GM20000 (cell line): ENCODE data around the gene EPN3.

Experiments
- DNase-seq: peaks from one replicate; pipeline ENCODE4 v3.0.0; 2012; ENCODE audit warnings: low spot score
- TF ChIP-seq, protein P1 (sequence below): IDR thresholded peaks from 2 replicates; pipeline ENCODE4 v1.5.1; 2012; ENCODE audit warnings: mild to moderate bottlenecking, control low read depth; ENCODE audit errors: extremely low read depth, missing control alignments

The EPN3 gene

GRCh38 chr17:50590946-50591737, 58.6 kb downstream of the EPN3 start:
- TF ChIP-seq, protein P1, sequence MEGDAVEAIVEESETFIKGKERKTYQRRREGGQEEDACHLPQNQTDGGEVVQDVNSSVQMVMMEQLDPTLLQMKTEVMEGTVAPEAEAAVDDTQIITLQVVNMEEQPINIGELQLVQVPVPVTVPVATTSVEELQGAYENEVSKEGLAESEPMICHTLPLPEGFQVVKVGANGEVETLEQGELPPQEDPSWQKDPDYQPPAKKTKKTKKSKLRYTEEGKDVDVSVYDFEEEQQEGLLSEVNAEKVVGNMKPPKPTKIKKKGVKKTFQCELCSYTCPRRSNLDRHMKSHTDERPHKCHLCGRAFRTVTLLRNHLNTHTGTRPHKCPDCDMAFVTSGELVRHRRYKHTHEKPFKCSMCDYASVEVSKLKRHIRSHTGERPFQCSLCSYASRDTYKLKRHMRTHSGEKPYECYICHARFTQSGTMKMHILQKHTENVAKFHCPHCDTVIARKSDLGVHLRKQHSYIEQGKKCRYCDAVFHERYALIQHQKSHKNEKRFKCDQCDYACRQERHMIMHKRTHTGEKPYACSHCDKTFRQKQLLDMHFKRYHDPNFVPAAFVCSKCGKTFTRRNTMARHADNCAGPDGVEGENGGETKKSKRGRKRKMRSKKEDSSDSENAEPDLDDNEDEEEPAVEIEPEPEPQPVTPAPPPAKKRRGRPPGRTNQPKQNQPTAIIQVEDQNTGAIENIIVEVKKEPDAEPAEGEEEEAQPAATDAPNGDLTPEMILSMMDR, result no peak
- no peak for DNase-seq

DNA sequence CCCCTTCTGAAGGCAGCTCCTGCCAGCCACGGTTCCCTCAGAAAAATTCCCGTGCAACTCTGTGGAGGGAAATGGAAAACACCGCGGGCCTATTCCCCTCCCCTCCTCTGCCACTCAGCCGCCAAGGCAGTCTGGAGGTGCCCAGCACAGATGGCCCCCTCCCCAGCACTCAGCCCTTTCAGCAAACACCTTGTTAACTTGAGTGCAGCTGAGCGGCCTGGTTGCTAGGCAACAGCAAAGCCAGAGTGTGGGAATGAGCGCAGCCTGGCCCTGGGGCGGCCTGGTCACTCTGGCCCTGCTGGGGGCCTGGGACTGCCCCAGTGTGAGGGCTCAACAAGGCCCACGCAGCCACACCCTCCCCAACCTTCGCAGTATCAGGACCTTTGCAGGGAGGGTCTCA, 60.8 kb downstream of the EPN3 start:
- no peak for DNase-seq
- TF ChIP-seq, protein P1, result no peak
